Colonic mucosa (tissue), 4 donors: ENCODE results near the gene NME8. TPM values are rescaled to one million over a fixed set of nuclear protein-coding genes. Genes with fewer than 3 reads are reported as not detected.

Source experiments
- DNase-seq: peaks from one replicate; pipeline ENCODE4 v3.0.0-alpha.2; 2020
- H3K27ac ChIP-seq: fragments of 200-600 bp; one replicate; pipeline ENCODE4 v1.8.0; 2021
- H3K27me3 ChIP-seq: fragments of 200-600 bp; one replicate; pipeline ENCODE4 v1.8.0; 2021
- H3K36me3 ChIP-seq: fragments of 200-600 bp; one replicate; pipeline ENCODE4 v1.8.0; 2021
- H3K4me1 ChIP-seq: fragments of 200-600 bp; one replicate; pipeline ENCODE4 v1.8.0; 2021; ENCODE audit warnings: mild to moderate bottlenecking
- H3K4me3 ChIP-seq: fragments of 200-600 bp; one replicate; pipeline ENCODE4 v1.8.0; 2021
- H3K9ac ChIP-seq, 2 donors: one replicate each; pipeline ENCODE4 v1.7.0; 2013; ENCODE audit warnings: control low read depth in 2 of 2, low read depth in 2 of 2, low read length in 2 of 2
- H3K9me3 ChIP-seq: fragments of 200-600 bp; one replicate; pipeline ENCODE4 v1.8.0; 2021
- CTCF ChIP-seq: fragments of 200-600 bp; IDR thresholded peaks from one replicate; pipeline ENCODE4 v1.8.0; 2022; ENCODE audit warnings: antibody characterized with exemption, mild to moderate bottlenecking
- intact Hi-C: fragments of 100-400 bp; cut with DNase I; formaldehyde crosslinking; loops from one replicate; pipeline ENCODE4 v1.14.1; 2022
- total RNA-seq, 2 donors: library from RNA; stranded (reverse); fragmentation: NEBNext Ultra II Directional in 1 of 2; extraction: Animal tissue kit (Norgen Biotek cat#: 25700) in 1 of 2; gene quantifications; one replicate each; pipeline ENCODE4 v1.2.1, GENCODE V29; 2021
- donor health status: healthy.
- donor health status: DM: no; HTN: no; CAD: no.
- donor health status: DM: no; HTN: no; CAD: no.

Gene NME8
- total RNA-seq, 2 donors from 2014 or later: not detected

- Histone ChIP-seq H3K27me3 (no peaks in the 10 kb centered on the region), H3K9ac (no peak overlapping the region), H3K9me3 (no peaks in the 10 kb centered on the region), H3K36me3 (no peaks in the 10 kb centered on the region), H3K4me3 (no peak overlapping the region), H3K27ac (no peak overlapping the region), H3K4me1 (no peaks in the 10 kb centered on the region)
- DNase-seq: no peak
- intact Hi-C loops: no loop called here
- no peak for TF ChIP-seq CTCF
Measured at GRCh38 chr7:37933018-37933566, 84.7 kb downstream of the NME8 start.

- no peaks in the 10 kb centered on the region for H3K36me3 ChIP-seq
- no peaks in the 10 kb centered on the region for H3K9me3 ChIP-seq
- no peak overlapping the region for H3K4me3 ChIP-seq
- no peak for TF ChIP-seq CTCF
- H3K27ac ChIP-seq: peak overlapping the region; percentile 5
- no peaks in the 10 kb centered on the region for H3K4me1 ChIP-seq
- H3K9ac ChIP-seq: no peak overlapping the region
- intact Hi-C loops: no loop called here
- H3K27me3 ChIP-seq: no peaks in the 10 kb centered on the region
- DNase-seq: peak; percentile 77
Measured at GRCh38 chr7:37942934-37943610, 94.7 kb downstream of the NME8 start.

- Histone ChIP-seq H3K9me3 (no peaks in the 10 kb centered on the region), H3K4me1 (no peaks in the 10 kb centered on the region), H3K4me3 (no peak overlapping the region), H3K36me3 (no peaks in the 10 kb centered on the region), H3K27me3 (no peaks in the 10 kb centered on the region), H3K9ac (no peak overlapping the region), H3K27ac (no peak overlapping the region)
- intact Hi-C loops: no loop called here
- no peak for TF ChIP-seq CTCF
- DNase-seq: no peak
Measured at GRCh38 chr7:37943905-37944736, 95.7 kb downstream of the NME8 start.

- DNase-seq: no peak
- Histone ChIP-seq H3K27me3 (no peaks in the 10 kb centered on the region), H3K36me3 (no peaks in the 10 kb centered on the region), H3K4me1 (no peaks in the 10 kb centered on the region), H3K4me3 (no peak overlapping the region), H3K9me3 (no peaks in the 10 kb centered on the region), H3K9ac (no peak overlapping the region), H3K27ac (no peak overlapping the region)
- no peak for TF ChIP-seq CTCF
- intact Hi-C loops: no loop called here
Measured at GRCh38 chr7:37944737-37945054, 96.3 kb downstream of the NME8 start.

- Histone ChIP-seq H3K4me1 (no peaks in the 10 kb centered on the region), H3K27ac (no peak overlapping the region), H3K9me3 (no peaks in the 10 kb centered on the region), H3K4me3 (no peak overlapping the region), H3K36me3 (no peaks in the 10 kb centered on the region), H3K9ac (no peak overlapping the region), H3K27me3 (no peaks in the 10 kb centered on the region)
- DNase-seq: no peak
- intact Hi-C loops: no loop called here
- TF ChIP-seq CTCF: no peak
Measured at GRCh38 chr7:37945336-37945735, 96.9 kb downstream of the NME8 start.
